ENCODE results near the gene RNF7.
A peak's percentile ranks its signal among the peaks of the same experiment; 100 is the strongest.

RNF7 gene

DNA sequence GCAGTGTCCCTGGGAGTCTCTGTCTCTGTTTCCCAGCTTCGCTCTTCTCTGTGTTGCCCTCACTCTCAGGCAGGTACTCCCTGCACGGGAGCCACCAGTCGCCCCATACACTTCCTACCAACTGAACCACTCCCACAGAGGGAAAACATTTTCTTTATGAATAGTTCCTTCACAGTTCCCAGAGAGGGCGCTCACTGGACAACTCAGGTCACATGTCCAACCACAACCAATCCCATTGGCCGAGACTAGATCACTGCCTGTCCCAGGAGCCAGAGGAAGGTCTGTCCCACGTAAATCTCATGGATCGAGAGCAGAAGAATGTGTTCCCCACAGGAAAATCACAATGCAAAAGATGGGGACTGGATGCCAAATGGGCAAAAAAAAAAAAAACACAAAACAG, 51.2 kb downstream of the RNF7 start:
- H3K9ac ChIP-seq (ENCODE audit: insufficient read length): no peak overlapping the region
- DNase-seq (ENCODE audit: low read depth, low spot score): no peak
- TF ChIP-seq FOXP2 (optimal IDR thresholded peaks at IDR 0.05; ENCODE audit: control extremely low read depth, extremely low read length, insufficient read depth): no peak
- no peak for TF ChIP-seq EZH2 (IDR thresholded peaks at IDR 0.05)
- no peak for TF ChIP-seq POLR2AphosphoS5 (IDR thresholded peaks at IDR 0.05; ENCODE audit: borderline replicate concordance, low read depth, low read length)
- H3K36me3 ChIP-seq (ENCODE audit: insufficient read depth, low read length): no peaks in the 10 kb centered on the region
- no peak overlapping the region for H3K4me3 ChIP-seq
- H3K9me3 ChIP-seq (ENCODE audit: low read depth, low read length): no peaks in the 10 kb centered on the region
- no peak overlapping the region for H3K27ac ChIP-seq

GRCh38 chr3:141790171-141790570, 52.1 kb downstream of the RNF7 start:
- Histone ChIP-seq H3K9ac (ENCODE audit: insufficient read length) (no peak overlapping the region), H3K27ac (no peak overlapping the region), H3K9me3 (ENCODE audit: low read depth, low read length) (no peaks in the 10 kb centered on the region), H3K36me3 (ENCODE audit: insufficient read depth, low read length) (no peaks in the 10 kb centered on the region), H3K4me3 (no peak overlapping the region)
- no peak for DNase-seq (ENCODE audit: low read depth, low spot score)
- TF ChIP-seq FOXP2 (optimal IDR thresholded peaks at IDR 0.05; ENCODE audit: control extremely low read depth, extremely low read length, insufficient read depth): no peak
- no peak for TF ChIP-seq EZH2 (IDR thresholded peaks at IDR 0.05)
- no peak for TF ChIP-seq POLR2AphosphoS5 (IDR thresholded peaks at IDR 0.05; ENCODE audit: borderline replicate concordance, low read depth, low read length)

GRCh38 chr3:141792495-141792894, 54.4 kb downstream of the RNF7 start:
- no peaks in the 10 kb centered on the region for H3K9me3 ChIP-seq (ENCODE audit: low read depth, low read length)
- H3K36me3 ChIP-seq (ENCODE audit: insufficient read depth, low read length): no peaks in the 10 kb centered on the region
- no peak for DNase-seq (ENCODE audit: low read depth, low spot score)
- no peak overlapping the region for H3K27ac ChIP-seq
- no peak overlapping the region for H3K9ac ChIP-seq (ENCODE audit: insufficient read length)
- TF ChIP-seq POLR2AphosphoS5 (IDR thresholded peaks at IDR 0.05; ENCODE audit: borderline replicate concordance, low read depth, low read length) (no peak), EZH2 (IDR thresholded peaks at IDR 0.05) (no peak), FOXP2 (optimal IDR thresholded peaks at IDR 0.05; ENCODE audit: control extremely low read depth, extremely low read length, insufficient read depth) (no peak)
- H3K4me3 ChIP-seq: no peak overlapping the region

DNA sequence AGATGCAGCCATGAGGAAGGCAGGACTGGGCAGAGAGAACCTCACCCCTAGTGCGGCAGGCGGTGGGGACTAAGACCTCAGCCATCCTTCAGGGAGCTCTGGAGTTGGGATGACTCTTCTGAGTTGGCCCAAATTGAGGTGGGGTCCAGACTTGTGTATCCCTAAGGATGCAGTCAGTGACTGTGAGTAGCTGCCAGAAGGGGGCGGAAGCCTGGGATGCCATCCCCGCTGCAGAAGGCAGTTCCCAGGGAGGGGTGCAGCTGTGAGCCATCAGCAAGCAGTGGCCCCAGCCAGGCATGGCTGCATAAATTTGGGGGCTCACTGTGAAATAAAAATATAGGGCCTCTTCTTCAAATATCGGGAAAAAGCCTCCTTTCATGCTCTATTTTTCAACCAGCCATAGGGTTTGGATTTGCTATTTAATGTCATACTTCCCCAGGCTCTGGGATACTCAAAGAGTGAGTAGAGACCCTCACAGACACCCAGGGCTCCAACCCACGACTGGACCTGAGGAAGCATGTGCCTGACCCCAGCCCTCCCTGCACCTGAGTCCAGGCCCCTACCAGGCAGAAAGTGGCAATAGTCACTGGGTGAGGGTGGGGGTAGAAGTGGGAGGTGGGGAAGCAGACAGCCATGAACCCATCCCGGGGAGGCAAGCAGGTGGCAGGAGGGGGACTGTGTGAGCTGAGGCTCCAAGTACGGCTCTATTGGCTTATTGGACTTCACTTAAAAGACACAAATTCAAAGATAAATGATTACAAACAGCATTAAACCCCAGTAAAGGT, 55.6 kb downstream of the RNF7 start:
- DNase-seq (ENCODE audit: low read depth, low spot score): no peak
- no peak overlapping the region for H3K27ac ChIP-seq
- no peaks in the 10 kb centered on the region for H3K9me3 ChIP-seq (ENCODE audit: low read depth, low read length)
- no peak overlapping the region for H3K4me3 ChIP-seq
- H3K36me3 ChIP-seq (ENCODE audit: insufficient read depth, low read length): no peaks in the 10 kb centered on the region
- no peak overlapping the region for H3K9ac ChIP-seq (ENCODE audit: insufficient read length)
- TF ChIP-seq FOXP2 (optimal IDR thresholded peaks at IDR 0.05; ENCODE audit: control extremely low read depth, extremely low read length, insufficient read depth): no peak
- no peak for TF ChIP-seq EZH2 (IDR thresholded peaks at IDR 0.05)
- no peak for TF ChIP-seq POLR2AphosphoS5 (IDR thresholded peaks at IDR 0.05; ENCODE audit: borderline replicate concordance, low read depth, low read length)

GRCh38 chr3:141795276-141795675, 57.2 kb downstream of the RNF7 start:
- DNase-seq (ENCODE audit: low read depth, low spot score): no peak
- H3K36me3 ChIP-seq (ENCODE audit: insufficient read depth, low read length): no peaks in the 10 kb centered on the region
- H3K4me3 ChIP-seq: no peak overlapping the region
- no peak for TF ChIP-seq POLR2AphosphoS5 (IDR thresholded peaks at IDR 0.05; ENCODE audit: borderline replicate concordance, low read depth, low read length)
- TF ChIP-seq FOXP2 (optimal IDR thresholded peaks at IDR 0.05; ENCODE audit: control extremely low read depth, extremely low read length, insufficient read depth): no peak
- TF ChIP-seq EZH2 (IDR thresholded peaks at IDR 0.05): no peak
- no peak overlapping the region for H3K9ac ChIP-seq (ENCODE audit: insufficient read length)
- H3K9me3 ChIP-seq (ENCODE audit: low read depth, low read length): no peaks in the 10 kb centered on the region
- H3K27ac ChIP-seq: 0 out of 2 replicates have a peak overlapping the region, but pooled peaks have one; percentile 98

DNA sequence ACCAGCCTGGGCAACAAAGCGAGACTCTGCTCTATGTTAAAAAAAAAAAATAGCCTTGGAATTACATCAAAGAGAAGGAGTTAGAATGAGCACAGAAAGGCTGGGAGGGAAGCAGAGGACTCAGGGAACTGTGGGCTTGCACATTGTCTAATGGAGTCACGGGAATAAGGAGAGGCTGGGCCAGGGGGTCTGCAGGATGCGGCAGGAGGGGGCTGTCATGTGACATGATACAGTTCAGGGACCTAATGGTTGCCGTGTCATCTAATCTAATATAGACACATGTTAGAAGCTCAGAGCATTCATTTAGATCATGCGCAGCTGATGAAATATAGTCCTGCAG, 57.6 kb downstream of the RNF7 start:
- Histone ChIP-seq H3K27ac (peak overlapping the region; percentile 98; the same call in 1 of the 2 replicates), H3K9me3 (ENCODE audit: low read depth, low read length) (no peaks in the 10 kb centered on the region), H3K9ac (ENCODE audit: insufficient read length) (no peak overlapping the region), H3K4me3 (no peak overlapping the region), H3K36me3 (ENCODE audit: insufficient read depth, low read length) (no peaks in the 10 kb centered on the region)
- DNase-seq (ENCODE audit: low read depth, low spot score): no peak
- TF ChIP-seq POLR2AphosphoS5 (IDR thresholded peaks at IDR 0.05; ENCODE audit: borderline replicate concordance, low read depth, low read length) (no peak), EZH2 (IDR thresholded peaks at IDR 0.05) (no peak), FOXP2 (optimal IDR thresholded peaks at IDR 0.05; ENCODE audit: control extremely low read depth, extremely low read length, insufficient read depth) (no peak)

DNA sequence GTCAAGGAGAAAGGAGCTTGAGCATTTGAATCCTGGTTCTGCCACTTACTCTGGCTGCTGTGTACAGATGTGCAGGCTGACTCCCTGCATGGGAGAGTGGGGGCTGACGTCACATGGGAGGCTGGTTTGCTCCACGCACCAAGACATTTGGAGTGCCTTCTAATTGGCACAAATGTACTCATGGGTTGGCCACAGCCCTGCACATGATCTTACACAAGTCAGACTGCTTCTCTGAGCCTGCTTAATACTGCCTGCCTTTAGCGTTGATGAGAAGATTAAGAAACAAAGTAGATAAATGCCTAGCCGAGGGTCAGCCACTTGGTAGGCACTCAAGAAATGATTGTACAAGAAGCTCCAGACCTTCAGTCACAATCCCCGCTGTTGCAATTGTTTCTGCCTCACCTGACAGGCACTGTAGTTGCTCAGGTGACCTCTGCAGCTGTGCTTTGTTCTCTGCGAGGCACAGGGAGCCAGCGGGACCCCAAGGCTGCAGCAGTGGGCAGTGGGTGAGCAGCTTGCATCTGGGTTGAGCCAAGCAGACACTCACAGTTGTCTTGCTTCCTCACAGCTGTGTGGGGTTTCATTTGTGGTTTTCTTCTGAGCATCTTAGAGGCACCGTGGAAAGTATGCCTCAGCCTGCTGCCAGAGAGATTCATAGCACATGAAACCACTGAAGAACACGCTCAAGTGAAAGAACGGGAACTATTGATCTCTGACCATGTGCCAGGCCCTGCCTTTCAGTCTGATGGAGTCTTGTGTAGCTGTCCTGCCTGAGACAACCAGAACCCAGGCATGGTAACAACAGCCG, 58.2 kb downstream of the RNF7 start:
- H3K36me3 ChIP-seq (ENCODE audit: insufficient read depth, low read length): no peaks in the 10 kb centered on the region
- peak overlapping the region; percentile 98 for H3K27ac ChIP-seq
- peak overlapping the region; percentile 75; the same call in 1 of the 2 replicates for H3K4me3 ChIP-seq
- H3K9ac ChIP-seq (ENCODE audit: insufficient read length): peak overlapping the region; percentile 82
- no peaks in the 10 kb centered on the region for H3K9me3 ChIP-seq (ENCODE audit: low read depth, low read length)
- TF ChIP-seq FOXP2 (optimal IDR thresholded peaks at IDR 0.05; ENCODE audit: control extremely low read depth, extremely low read length, insufficient read depth) (peak; percentile 55), EZH2 (IDR thresholded peaks at IDR 0.05) (no peak), POLR2AphosphoS5 (IDR thresholded peaks at IDR 0.05; ENCODE audit: borderline replicate concordance, low read depth, low read length) (peak; percentile 47)
- DNase-seq (ENCODE audit: low read depth, low spot score): peak; percentile 66

Data from SK-N-MC (cell line).